HepG2 (cell line): Measurements from ENCODE around the gene AMZ2. TPM values are rescaled to one million over a fixed set of nuclear protein-coding genes. Genes with fewer than 3 reads are reported as not detected.
A peak's percentile ranks its signal among the peaks of the same experiment; 100 is the strongest.

Experiments
- MAFG ChIP-seq: sonication (generic); formaldehyde crosslinking; IDR thresholded peaks from 2 replicates; pipeline ENCODE4 v1.5.1; 2020; ENCODE audit warnings: mild to moderate bottlenecking, missing genetic modification reagents
- NFKB2 ChIP-seq: sonication (generic); formaldehyde crosslinking; IDR thresholded peaks from 2 replicates; pipeline ENCODE4 v1.4.0; 2020; ENCODE audit warnings: missing genetic modification reagents, borderline replicate concordance
- SSRP1 ChIP-seq: IDR thresholded peaks from 2 replicates; pipeline ENCODE4 v1.6.1; 2016; ENCODE audit warnings: control low read depth
- TOPORS ChIP-seq: sonication (generic); formaldehyde crosslinking; IDR thresholded peaks from 2 replicates; pipeline ENCODE4 v1.8.0; 2023; ENCODE audit warnings: mild to moderate bottlenecking, missing genetic modification reagents
- UBTF ChIP-seq: sonication (generic); formaldehyde crosslinking; IDR thresholded peaks from 2 replicates; pipeline ENCODE4 v1.4.0; 2020; ENCODE audit warnings: mild to moderate bottlenecking, missing genetic modification reagents
- ZBTB3 ChIP-seq: sonication (generic); formaldehyde crosslinking; IDR thresholded peaks from 2 replicates; pipeline ENCODE4 v1.4.0; 2020; ENCODE audit warnings: low read depth, mild to moderate bottlenecking, moderate library complexity, missing genetic modification reagents, borderline replicate concordance
- ZNF329 ChIP-seq: sonication (generic); formaldehyde crosslinking; IDR thresholded peaks from 2 replicates; pipeline ENCODE4 v1.9.0; 2021; ENCODE audit warnings: low read depth, mild to moderate bottlenecking, missing genetic modification reagents
- ZNF33B ChIP-seq: sonication (generic); formaldehyde crosslinking; IDR thresholded peaks from 2 replicates; pipeline ENCODE4 v1.5.1; 2020; ENCODE audit warnings: mild to moderate bottlenecking, missing genetic modification reagents
- ZNF547 ChIP-seq: sonication (generic); formaldehyde crosslinking; IDR thresholded peaks from 2 replicates; pipeline ENCODE4 v1.5.1; 2020; ENCODE audit warnings: mild to moderate bottlenecking, missing genetic modification reagents
- ZNF598 ChIP-seq: sonication (generic); formaldehyde crosslinking; IDR thresholded peaks from 2 replicates; pipeline ENCODE4 v1.5.1; 2020; ENCODE audit warnings: mild to moderate bottlenecking, missing genetic modification reagents, borderline replicate concordance
- ZNF670 ChIP-seq: sonication (generic); formaldehyde crosslinking; IDR thresholded peaks from 2 replicates; pipeline ENCODE4 v1.8.0; 2022; ENCODE audit warnings: mild to moderate bottlenecking, missing genetic modification reagents, borderline replicate concordance
- ZSCAN12 ChIP-seq: sonication (generic); formaldehyde crosslinking; IDR thresholded peaks from 2 replicates; pipeline ENCODE4 v1.9.0; 2021; ENCODE audit warnings: mild to moderate bottlenecking, missing genetic modification reagents
- ZSCAN31 ChIP-seq: sonication (generic); formaldehyde crosslinking; IDR thresholded peaks from 2 replicates; pipeline ENCODE4 v1.5.0; 2020; ENCODE audit warnings: low read depth, mild to moderate bottlenecking, missing genetic modification reagents
- polyA plus RNA-seq, 8 experiments: library from polyadenylated mRNA; depleted of rRNA in 3 of 8; stranded (reverse) in 7 of 8; unstranded in 1 of 8; fragments of >200 nt; fragmentation: Illumina TruSeq in 4 of 8; extraction: Trizol in 4 of 8; gene quantifications; 2 replicates each; pipeline versions ENCODE4 v1.2.1 to v1.2.3, GENCODE V29; 2011 to 2016; ENCODE audit warnings: low read depth in 4 of 8, missing spikeins in 1 of 8, mixed read lengths in 1 of 8; ENCODE audit not compliant: insufficient read depth in 1 of 8
- total RNA-seq, 5 experiments: library from RNA; depleted of rRNA; stranded (reverse); fragments of >200 nt; fragmentation: Illumina TruSeq; extraction: Trizol; gene quantifications; 2 replicates each; pipeline ENCODE4 v1.2.3, GENCODE V29; 2016; ENCODE audit warnings: low read depth in 1 of 5
- TF ChIP-seq, protein P1 (sequence below): sonication (generic); formaldehyde crosslinking; IDR thresholded peaks from 2 replicates; pipeline ENCODE4 v1.4.0; 2020; ENCODE audit warnings: missing genetic modification reagents, low read depth, mild to moderate bottlenecking, borderline replicate concordance
- TF ChIP-seq, protein P2 (sequence below): sonication (generic); formaldehyde crosslinking; IDR thresholded peaks from 2 replicates; pipeline ENCODE4 v1.4.0; 2020; ENCODE audit warnings: missing genetic modification reagents, borderline replicate concordance
- TF ChIP-seq, protein P3 (sequence below): sonication (generic); formaldehyde crosslinking; IDR thresholded peaks from 2 replicates; pipeline ENCODE4 v1.5.0; 2020; ENCODE audit warnings: missing genetic modification reagents

AMZ2 gene
- total and polyA plus RNA-seq, 2 of the 13 experiments (the other 11 are each of a cell fraction or from before 2014, with no cell fraction given): 86.9 to 90.2 TPM

- TF ChIP-seq ZSCAN31 (CRISPR knock-in tag) (no peak; the same call in 1 of the 2 replicates), ZNF598 (CRISPR knock-in tag) (peak; percentile 89), ZNF547 (CRISPR knock-in tag) (peak; percentile 96), ZNF33B (CRISPR knock-in tag) (peak; percentile 31; the same call in 1 of the 2 replicates), TOPORS (CRISPR knock-in tag) (peak; percentile 95), ZNF670 (CRISPR knock-in tag) (peak; percentile 51; the same call in 1 of the 2 replicates), SSRP1 (CRISPR knock-in tag) (no peak), ZNF329 (CRISPR knock-in tag) (peak; percentile 88; the same call in 1 of the 2 replicates), MAFG (CRISPR knock-in tag) (no peak), ZBTB3 (0 out of 2 replicates have a peak, but pooled peaks have one; percentile 29), UBTF (CRISPR knock-in tag) (peak; percentile 89; the same call in 1 of the 2 replicates), NFKB2 (peak; percentile 14; the same call in 1 of the 2 replicates), ZSCAN12 (CRISPR knock-in tag) (no peak; the same call in 1 of the 2 replicates)
- TF ChIP-seq, protein P1, sequence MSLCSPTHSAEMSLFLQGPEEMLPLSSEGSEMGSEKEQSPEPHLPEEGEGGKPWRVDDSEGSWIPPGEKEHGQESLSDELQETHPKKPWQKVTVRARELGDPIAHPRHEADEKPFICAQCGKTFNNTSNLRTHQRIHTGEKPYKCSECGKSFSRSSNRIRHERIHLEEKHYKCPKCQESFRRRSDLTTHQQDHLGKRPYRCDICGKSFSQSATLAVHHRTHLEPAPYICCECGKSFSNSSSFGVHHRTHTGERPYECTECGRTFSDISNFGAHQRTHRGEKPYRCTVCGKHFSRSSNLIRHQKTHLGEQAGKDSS (CRISPR knock-in tag): no peak
- TF ChIP-seq, protein P2, sequence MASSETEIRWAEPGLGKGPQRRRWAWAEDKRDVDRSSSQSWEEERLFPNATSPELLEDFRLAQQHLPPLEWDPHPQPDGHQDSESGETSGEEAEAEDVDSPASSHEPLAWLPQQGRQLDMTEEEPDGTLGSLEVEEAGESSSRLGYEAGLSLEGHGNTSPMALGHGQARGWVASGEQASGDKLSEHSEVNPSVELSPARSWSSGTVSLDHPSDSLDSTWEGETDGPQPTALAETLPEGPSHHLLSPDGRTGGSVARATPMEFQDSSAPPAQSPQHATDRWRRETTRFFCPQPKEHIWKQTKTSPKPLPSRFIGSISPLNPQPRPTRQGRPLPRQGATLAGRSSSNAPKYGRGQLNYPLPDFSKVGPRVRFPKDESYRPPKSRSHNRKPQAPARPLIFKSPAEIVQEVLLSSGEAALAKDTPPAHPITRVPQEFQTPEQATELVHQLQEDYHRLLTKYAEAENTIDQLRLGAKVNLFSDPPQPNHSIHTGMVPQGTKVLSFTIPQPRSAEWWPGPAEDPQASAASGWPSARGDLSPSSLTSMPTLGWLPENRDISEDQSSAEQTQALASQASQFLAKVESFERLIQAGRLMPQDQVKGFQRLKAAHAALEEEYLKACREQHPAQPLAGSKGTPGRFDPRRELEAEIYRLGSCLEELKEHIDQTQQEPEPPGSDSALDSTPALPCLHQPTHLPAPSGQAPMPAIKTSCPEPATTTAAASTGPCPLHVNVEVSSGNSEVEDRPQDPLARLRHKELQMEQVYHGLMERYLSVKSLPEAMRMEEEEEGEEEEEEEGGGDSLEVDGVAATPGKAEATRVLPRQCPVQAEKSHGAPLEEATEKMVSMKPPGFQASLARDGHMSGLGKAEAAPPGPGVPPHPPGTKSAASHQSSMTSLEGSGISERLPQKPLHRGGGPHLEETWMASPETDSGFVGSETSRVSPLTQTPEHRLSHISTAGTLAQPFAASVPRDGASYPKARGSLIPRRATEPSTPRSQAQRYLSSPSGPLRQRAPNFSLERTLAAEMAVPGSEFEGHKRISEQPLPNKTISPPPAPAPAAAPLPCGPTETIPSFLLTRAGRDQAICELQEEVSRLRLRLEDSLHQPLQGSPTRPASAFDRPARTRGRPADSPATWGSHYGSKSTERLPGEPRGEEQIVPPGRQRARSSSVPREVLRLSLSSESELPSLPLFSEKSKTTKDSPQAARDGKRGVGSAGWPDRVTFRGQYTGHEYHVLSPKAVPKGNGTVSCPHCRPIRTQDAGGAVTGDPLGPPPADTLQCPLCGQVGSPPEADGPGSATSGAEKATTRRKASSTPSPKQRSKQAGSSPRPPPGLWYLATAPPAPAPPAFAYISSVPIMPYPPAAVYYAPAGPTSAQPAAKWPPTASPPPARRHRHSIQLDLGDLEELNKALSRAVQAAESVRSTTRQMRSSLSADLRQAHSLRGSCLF (CRISPR knock-in tag): peak; percentile 62; the same call in 1 of the 2 replicates
- TF ChIP-seq, protein P3, sequence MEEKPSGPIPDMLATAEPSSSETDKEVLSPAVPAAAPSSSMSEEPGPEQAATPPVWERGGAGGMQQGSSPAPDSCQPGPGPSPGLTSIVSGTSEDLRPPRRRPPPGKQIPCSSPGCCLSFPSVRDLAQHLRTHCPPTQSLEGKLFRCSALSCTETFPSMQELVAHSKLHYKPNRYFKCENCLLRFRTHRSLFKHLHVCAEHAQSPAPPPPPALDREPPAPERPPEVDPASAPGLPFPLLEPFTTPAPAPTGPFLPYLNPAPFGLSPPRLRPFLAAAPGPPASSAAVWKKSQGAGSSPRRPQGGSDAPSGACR (CRISPR knock-in tag): peak; percentile 88
Observed at GRCh38 chr17:68247445-68248198, at the start of gene AMZ2 (continued).
